ENCODE measurements around the gene P3H3.

DNA sequence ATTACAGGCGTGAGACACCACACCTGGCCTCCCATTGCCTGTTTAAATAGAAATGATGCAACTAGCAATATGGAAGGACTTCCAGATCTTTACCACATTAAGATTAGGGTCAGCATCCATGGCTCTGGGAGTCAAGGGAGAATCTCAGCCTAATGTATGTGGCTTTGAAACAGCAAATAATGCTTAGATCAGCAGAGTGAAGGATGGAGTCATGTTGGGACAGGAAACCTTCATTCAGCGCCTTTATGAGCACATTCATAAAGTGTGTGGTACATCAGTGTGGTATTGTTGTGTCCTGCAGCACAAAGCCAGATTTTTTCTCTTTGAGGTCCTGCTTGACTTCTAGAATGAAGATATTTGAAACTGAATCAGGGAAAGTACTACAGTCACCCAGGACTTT lies 60.2 kb downstream of the P3H3 start:
- TF ChIP-seq, protein P1, sequence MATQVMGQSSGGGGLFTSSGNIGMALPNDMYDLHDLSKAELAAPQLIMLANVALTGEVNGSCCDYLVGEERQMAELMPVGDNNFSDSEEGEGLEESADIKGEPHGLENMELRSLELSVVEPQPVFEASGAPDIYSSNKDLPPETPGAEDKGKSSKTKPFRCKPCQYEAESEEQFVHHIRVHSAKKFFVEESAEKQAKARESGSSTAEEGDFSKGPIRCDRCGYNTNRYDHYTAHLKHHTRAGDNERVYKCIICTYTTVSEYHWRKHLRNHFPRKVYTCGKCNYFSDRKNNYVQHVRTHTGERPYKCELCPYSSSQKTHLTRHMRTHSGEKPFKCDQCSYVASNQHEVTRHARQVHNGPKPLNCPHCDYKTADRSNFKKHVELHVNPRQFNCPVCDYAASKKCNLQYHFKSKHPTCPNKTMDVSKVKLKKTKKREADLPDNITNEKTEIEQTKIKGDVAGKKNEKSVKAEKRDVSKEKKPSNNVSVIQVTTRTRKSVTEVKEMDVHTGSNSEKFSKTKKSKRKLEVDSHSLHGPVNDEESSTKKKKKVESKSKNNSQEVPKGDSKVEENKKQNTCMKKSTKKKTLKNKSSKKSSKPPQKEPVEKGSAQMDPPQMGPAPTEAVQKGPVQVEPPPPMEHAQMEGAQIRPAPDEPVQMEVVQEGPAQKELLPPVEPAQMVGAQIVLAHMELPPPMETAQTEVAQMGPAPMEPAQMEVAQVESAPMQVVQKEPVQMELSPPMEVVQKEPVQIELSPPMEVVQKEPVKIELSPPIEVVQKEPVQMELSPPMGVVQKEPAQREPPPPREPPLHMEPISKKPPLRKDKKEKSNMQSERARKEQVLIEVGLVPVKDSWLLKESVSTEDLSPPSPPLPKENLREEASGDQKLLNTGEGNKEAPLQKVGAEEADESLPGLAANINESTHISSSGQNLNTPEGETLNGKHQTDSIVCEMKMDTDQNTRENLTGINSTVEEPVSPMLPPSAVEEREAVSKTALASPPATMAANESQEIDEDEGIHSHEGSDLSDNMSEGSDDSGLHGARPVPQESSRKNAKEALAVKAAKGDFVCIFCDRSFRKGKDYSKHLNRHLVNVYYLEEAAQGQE (IDR thresholded peaks at IDR 0.05; ENCODE audit: insufficient read depth in 1 of 2, low read depth in 2 of 2, low read length in 2 of 2) = no peak
- no peak for TF ChIP-seq POLR2AphosphoS5 (IDR thresholded peaks at IDR 0.05; ENCODE audit: low read depth, low read length)
- no peak for TF ChIP-seq SIN3A (IDR thresholded peaks at IDR 0.05; ENCODE audit: borderline replicate concordance, insufficient read depth, low read length)
